Amniotic stem cell (primary cell): Measurements from ENCODE around the gene COPS6.
A peak's percentile ranks its signal among the peaks of the same experiment; 100 is the strongest.

Experiments used
- DNase-seq: peaks from one replicate; lab custom pipeline; 2025; lab: John Stamatoyannopoulos, UW

Gene COPS6

DNA sequence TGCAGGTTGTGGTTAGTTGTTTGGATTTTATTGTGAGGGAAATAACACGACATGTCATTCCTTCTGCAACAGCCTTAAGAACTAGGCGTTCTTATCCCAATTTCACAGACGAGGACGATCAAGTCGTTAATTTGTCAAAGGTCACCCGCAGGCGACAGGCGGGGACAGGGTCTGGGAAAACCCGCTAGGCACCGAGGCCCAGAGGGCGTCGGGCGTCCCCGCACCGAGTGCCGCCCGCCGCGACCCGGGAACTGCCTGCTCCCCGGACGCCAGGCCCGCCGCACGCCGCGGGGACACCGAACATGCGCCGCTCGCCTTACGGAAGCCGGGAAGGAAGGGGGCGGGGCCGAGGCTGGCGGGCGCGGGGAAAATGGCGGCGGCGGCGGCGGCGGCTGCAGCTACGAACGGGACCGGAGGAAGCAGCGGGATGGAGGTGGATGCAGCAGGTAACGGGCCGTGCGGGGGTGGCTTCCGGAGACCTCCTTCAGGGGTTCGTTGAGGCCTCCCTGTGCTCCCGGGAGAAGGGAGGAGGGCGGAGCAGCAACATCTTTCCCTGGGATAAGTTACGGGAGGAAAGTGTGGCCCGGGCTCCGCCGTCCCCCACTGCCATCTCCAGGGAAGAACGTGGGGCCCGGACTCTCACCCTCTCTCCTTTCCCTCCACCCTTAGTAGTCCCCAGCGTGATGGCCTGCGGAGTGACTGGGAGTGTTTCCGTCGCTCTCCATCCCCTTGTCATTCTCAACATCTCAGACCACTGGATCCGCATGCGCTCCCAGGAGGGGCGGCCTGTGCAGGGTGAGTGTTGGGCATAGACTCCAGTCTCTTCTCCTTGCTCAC lies at the start of gene COPS6:
TSS of gene COPS6 (plus strand) at position 349 of the 837 bp plus-strand sequence. CDS start at position 371, 22 bp downstream.
- DNase-seq, result no peak

DNA sequence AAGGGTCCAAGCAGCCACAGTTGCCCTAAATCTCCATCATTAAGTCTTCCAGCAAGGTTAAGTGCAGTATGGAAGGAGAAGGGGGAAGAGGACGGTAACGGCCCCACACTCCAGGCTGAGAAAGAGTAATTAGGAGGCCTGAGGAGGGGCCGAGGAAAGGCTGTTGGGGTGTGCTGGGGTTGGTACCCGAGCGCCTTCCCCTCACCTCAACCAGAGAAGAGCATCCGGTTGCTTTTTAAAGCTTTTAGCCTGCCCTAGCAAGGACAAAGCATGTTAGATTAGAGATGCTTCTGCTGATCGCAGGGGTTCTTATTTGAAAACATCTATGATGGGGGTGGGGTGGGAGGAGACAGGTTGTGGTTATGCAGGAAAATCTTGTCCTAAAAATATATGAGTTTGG lies 48.2 kb upstream of the COPS6 start:
- no peak for DNase-seq

GRCh38 chr7:100044718-100045117 lies 44.1 kb upstream of the COPS6 start:
- DNase-seq, result no peak

DNA sequence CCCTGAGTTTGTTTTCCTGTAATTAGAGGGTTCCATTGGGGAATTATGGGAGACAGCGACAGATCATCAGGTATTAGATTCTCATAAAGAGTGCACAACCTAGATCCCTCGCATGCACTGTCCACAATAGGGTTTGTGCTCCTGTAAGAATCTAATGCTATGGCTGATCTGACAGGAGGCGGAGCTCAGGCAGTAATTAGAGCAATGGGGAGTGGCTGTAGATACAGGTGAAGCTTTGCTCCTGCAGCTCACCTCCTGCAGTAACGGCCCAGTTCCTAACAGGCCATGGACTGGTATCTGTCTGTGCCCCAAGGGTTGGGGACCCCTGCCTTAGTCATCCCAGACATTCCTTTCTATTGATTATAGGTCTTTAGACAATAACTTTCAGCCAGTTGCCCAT lies 40.1 kb upstream of the COPS6 start:
- DNase-seq, result no peak

GRCh38 chr7:100049441-100050291 lies 39.1 kb upstream of the COPS6 start, which contains the start of gene ZSCAN21:
Gene ZSCAN21 (plus strand): TSS chr7:100049774. CDS start chr7:100057007, 7,233 bp downstream.
- DNase-seq, result peak; percentile 60

- DNase-seq, result no peak
Measured at GRCh38 chr7:100051611-100052010, 37.2 kb upstream of the COPS6 start.

GRCh38 chr7:100053215-100053614 lies 35.6 kb upstream of the COPS6 start:
- peak; percentile 52 for DNase-seq

DNA sequence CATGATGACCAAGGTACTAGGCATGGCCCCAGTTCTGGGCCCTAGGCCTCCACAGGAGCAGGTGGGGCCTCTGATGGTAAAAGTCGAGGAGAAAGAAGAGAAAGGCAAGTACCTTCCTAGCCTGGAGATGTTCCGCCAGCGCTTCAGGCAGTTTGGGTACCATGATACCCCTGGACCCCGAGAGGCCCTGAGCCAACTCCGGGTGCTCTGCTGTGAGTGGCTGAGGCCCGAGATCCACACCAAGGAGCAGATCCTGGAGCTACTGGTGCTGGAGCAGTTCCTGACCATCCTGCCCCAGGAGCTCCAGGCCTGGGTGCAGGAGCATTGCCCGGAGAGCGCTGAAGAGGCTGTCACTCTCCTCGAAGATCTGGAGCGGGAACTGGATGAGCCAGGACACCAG lies 31.8 kb upstream of the COPS6 start:
- no peak for DNase-seq

DNA sequence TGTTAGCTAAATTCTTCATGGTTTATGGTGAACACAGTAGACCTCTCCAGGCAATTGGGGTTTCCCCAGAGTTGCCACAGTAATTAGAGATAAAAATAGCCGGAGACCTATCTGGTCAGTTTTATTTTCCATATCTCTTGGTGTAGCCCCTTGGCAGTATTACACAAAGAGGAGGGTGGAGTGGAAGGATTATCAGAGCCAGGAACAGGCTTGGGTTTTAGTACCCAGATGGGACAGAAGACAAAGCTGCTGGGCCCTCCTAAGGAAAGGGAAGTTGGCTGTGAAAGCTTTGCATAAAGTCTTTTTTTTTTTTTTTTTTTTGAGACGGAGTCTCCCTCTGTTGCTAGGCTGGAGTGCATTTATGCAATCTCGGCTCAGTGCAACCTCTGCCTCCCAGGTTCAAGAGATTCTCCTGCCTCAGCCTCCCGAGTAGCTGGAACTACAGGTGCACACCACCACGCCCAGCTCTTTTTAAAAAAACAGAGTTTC lies 29.5 kb upstream of the COPS6 start:
- DNase-seq, result no peak

DNA sequence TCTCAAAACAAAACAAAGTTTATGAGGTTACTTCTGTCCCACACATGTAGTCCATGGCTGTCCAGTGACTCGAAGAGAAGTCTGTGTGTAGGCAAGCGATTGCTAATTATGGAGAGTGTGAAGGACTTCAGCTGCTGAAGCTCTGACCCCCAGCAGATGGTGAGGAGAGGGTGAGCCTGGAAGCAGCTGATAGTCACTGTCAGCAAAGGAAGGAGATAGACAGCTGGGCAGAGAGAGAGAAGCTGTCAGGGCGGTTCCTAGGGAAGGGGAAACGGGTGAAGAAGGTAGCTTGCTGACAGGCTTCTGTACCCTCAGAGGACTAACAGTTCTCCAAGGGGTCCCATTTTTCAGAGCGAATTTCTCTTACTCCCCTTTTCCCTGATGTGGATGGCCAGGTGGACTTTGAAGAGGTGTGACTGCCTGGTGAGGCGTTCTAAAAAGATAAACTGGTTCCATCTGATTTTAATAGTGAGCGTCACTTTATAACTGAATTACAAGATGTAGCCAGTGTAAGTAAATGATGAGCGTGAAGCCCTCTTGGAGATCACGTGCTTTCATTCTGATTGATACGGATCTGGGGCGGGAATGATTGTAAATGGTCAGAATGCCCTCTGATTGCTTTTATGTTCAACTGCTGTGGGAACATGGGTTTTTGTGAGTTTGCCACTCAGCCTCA lies 27.1 kb upstream of the COPS6 start:
- DNase-seq, result no peak

DNA sequence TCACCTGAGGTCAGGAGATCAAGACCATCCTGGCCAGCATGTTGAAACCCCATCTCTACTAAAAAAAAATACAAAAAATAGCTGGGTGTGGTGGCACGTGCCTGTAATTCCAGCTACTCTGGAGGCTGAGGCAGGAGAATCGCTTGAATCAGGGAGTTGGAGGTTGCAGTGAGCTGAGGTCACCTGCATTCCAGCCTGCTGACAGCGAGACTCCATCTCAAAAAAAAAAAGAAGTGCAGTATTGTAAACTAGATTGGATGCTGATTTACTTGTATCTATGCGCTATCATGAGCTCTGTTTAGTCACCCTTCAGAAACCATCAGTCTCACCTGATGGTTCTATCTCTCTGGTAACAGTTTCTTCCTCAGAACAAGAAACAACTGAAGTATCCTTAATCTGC lies 25.4 kb upstream of the COPS6 start:
- no peak for DNase-seq

DNA sequence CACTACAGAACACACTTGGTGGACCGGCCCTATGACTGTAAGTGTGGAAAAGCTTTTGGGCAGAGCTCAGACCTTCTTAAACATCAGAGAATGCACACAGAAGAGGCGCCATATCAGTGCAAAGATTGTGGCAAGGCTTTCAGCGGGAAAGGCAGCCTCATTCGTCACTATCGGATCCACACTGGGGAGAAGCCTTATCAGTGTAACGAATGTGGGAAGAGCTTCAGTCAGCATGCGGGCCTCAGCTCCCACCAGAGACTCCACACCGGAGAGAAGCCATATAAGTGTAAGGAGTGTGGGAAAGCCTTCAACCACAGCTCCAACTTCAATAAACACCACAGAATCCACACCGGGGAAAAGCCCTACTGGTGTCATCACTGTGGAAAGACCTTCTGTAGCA lies 24.6 kb upstream of the COPS6 start:
- DNase-seq, result no peak

DNA sequence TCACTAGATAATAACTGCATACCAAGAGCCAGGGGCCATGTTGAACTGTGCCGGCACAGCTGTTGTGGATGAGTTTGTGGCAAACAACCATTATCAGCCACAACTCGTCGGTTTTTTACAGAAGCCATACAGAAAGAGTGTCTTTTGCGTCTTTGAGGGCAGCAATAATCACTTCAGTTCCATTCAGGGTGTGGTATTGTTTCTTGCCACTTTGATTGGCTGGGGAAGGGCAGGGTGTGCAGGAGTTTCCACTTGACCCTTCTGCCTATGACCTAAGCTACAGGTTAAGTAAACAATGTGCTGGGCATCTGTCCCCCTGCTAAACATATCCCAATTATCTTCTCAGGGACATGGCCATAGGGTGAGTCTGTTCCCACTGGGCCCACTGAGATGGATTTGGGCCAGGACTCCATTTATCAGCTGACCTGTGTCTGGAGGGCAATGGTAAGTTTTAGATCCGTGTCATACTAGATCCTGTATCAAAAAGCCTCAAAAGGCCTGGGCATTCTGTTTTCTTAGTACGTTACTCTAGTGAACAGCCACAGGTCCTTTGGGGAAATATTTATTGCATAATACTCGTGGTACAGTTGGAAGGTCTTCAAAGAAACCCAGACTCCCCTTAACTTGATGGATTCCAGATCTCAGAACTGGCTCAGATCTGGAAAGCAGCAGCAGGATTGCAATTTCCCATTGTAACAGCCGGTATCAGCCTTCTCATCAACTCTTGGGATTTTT lies 23.1 kb upstream of the COPS6 start:
- no peak for DNase-seq

GRCh38 chr7:100066953-100067352 lies 21.8 kb upstream of the COPS6 start:
- DNase-seq, result no peak

DNA sequence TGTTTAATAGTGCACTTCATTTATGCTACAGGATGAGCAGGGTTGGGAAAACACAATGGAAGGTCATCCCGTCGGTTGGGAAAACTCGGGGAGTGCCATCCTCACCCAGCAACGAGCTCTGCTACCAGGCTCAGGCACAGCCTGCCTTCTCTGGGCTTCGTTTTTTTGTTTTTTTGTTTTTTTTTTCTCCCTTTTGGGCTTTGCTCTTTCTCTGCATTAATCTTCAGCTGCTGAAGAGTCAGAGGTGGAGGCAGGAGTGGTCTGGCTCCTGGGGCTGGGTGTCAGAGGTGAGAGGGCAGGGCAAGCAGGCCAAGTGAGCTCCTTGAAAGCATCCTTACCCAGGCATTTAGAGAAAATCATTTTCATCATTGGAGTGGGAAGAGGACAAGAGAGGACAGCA lies 18.8 kb upstream of the COPS6 start:
- DNase-seq, result no peak

DNA sequence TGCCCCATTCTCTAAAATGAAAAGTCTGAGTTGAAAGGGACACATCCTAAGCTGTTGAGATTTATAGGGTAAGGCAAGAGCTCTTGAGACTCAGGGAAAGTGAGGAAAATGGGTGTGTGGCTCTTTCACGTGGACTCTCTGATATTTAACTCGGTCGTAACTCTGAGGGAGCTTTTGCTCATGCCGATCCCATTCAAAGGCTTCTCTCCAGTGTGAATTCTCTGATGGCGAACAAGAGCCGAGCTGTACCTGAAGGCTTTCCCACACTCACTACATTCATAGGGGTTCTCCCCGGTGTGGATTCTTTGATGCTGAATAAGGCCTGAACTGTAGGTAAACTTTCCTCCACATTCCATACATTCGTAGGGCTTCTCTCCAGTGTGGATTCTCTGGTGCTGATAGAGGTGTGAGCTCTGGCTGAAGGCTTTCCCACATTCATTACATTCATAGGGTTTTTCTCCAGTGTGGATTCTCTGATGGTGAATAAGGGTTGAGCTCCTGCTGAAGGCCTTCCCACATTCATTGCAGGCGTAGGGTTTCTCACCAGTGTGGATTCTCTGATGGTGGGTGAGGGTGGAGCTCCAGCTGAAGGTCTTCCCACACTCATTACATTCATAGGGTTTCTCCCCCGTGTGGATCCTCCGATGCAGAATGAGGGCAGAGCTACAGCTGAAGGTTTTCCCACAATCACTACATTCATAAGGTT lies 17.6 kb upstream of the COPS6 start:
- no peak for DNase-seq

GRCh38 chr7:100072462-100072861 lies 16.3 kb upstream of the COPS6 start:
- DNase-seq, result no peak

DNA sequence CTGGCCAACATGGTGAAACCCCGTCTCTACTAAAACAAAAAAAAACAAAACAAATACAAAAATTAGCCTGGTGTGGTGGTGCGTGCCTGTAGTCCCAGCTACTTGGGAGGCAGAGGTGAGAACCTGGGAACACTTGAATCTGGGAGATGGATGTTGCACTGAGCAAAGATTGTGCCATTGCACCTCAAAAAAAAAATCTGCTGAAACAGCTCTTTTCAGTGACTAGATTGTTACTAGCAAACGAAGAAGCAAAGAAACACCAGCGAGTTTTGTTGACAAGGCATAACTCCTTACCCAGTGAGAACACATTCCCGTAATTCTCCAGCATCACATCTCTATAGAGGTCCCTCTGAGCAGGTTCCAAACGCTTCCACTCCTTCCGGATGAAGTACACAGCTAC lies 13.9 kb upstream of the COPS6 start:
- DNase-seq, result no peak

DNA sequence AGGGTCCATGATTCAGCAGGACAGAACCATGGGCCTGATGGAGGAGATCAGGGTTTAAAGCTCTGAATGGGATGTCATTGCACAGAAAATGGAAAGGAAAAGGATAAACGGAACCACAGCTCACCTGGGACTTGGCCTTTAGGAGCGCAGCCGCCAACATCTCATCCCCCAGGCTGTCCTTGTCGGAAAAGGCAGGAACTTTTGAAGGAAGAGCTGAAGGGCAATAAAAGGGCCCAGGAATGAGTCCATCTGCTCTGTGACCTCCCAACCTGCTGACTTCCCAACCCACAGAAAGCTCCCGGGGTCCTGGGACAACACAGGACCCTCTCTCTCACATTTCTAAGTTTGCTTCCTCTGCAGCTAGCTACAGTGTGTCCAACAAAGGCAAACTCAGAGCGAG lies 13.4 kb upstream of the COPS6 start:
- DNase-seq, result no peak

GRCh38 chr7:100077205-100077604 lies 11.6 kb upstream of the COPS6 start:
- DNase-seq, result no peak

DNA sequence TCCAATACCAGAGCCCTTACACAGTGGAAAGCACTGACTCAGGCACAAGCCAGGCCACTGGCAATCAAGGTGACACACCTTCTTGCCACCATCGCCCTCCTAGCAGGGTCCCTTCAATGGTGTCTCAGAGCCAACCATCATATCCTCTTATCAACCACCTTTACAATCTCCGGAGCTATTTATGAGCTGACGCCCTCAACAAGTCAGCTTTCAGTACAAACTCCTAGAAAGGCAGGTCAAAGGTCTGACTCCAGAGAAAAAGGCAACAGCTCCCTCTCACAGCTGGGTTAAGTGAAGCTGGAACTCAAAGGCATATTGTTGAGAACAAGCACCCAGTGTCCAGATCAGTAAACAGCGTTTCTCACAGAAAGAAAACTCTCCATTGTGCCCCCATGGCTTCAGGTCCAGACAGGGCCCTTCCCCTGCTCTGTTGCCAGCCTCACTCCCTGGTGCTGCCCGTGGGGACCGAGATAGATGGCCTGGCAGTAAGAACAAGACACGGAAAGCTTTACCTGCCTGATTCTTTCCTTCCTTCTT lies 9.7 kb upstream of the COPS6 start:
- DNase-seq, result no peak
